NCI-H146 (cell line): Measurements from ENCODE around the gene ARHGEF3.
A peak's percentile ranks its signal among the peaks of the same experiment; 100 is the strongest.

Source experiments
- DNase-seq: peaks from one replicate; lab custom pipeline; 2025; lab: John Stamatoyannopoulos, UW

The ARHGEF3 gene, protein sequence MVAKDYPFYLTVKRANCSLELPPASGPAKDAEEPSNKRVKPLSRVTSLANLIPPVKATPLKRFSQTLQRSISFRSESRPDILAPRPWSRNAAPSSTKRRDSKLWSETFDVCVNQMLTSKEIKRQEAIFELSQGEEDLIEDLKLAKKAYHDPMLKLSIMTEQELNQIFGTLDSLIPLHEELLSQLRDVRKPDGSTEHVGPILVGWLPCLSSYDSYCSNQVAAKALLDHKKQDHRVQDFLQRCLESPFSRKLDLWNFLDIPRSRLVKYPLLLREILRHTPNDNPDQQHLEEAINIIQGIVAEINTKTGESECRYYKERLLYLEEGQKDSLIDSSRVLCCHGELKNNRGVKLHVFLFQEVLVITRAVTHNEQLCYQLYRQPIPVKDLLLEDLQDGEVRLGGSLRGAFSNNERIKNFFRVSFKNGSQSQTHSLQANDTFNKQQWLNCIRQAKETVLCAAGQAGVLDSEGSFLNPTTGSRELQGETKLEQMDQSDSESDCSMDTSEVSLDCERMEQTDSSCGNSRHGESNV

GRCh38 chr3:56801662-56802377 lies at the start of gene ARHGEF3:
ARHGEF3 (minus strand) TSS chr3:56801949; CDS start chr3:56801798, 151 bp downstream.
- DNase-seq = peak; percentile 73

DNA sequence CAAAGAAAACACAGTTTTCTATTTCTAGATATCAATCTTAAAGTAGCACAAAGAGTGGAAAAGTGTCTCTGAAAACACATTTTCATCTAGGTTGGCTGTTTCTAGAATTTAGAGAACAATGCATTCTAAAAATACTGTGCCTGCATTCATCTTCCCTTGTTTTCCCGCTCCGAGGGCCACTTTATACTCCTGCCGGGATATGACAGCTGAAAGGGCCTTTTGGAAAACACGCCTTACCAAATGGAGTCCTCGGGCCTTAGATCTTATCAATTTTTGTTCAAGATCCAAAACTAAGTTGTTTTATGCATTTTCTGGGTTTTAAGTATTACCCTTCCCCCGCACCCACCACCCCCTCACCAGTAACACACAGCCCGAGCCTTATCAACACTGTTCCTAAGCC lies 47.9 kb upstream of the ARHGEF3 start:
- no peak for DNase-seq

GRCh38 chr3:56845505-56845904 lies 43.8 kb upstream of the ARHGEF3 start:
- DNase-seq = peak; percentile 3

DNA sequence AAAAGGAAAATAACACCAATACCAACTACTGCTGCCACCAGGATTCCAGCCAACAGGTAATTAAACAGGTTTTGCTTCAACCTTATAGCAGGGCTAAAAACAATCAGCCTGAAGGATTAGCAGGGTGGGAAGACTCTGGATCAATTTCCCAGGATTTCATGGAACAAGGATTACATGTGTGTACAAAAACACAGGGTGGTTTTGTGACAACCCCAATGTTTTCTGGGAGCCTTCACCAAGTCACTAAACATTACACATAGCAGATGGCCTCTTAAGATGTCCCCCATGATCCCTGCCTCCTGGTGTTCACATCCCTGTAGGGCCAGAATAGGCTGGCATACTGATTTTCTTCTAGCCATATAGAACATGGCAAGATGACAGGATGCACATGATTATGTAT lies 42.8 kb upstream of the ARHGEF3 start:
- DNase-seq = no peak

- no peak for DNase-seq
Observed at GRCh38 chr3:56839784-56840715, 38.3 kb upstream of the ARHGEF3 start.

DNA sequence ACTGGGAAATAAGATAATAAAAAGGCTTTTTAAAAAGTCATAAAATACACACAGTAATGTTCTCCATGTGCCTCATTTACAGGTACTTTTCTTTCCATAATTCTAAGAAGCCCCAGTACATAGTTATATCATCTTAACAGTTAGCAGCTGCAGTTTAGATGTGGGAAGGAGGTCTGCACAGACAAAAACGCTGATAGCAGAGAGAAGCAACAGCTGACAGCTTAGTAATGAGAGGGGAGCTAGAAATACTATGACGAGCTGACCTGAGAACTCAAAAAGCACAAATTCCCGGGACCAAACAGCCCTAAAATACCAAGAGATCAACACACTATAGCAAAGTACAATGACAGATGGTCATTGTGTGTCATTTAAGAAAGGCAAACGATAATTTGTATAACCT lies 36.7 kb upstream of the ARHGEF3 start:
- DNase-seq = no peak

DNA sequence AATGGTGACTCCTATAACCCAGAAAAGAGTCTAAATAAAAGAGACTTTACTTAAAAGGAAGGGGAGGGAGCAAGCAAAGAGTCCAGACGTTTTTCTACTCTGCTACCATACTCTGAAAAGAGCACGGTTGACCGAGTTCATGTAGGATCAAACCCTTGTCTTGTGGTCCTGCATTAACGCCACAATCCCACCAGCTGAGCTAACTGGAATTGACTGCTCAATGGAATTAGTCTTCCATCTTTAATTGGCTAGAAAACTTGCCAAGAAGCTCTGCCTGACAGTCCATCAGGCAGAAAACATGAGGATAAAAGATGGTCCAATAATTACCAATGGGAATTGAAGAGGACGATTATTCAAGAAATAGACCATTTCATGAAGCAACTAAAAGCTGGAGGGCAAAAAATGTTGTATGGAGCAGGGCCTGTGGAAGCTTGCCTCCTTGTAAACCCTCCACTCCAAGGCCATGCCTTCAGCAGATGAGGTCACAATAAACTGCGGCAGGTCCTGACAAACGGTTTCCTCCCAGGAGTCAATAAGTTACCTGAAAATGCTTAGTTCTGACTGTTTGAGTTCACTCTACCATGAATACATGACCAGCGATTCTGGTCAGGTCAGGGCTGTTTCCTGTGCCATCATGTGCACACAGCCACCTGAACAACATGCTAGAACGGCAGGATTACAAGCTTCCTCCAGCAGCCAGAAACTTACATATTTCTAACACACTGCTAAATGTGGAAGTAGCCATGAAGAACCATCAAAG lies 35.6 kb upstream of the ARHGEF3 start:
- no peak for DNase-seq

GRCh38 chr3:56836276-56837163 lies 34.8 kb upstream of the ARHGEF3 start:
- no peak for DNase-seq

DNA sequence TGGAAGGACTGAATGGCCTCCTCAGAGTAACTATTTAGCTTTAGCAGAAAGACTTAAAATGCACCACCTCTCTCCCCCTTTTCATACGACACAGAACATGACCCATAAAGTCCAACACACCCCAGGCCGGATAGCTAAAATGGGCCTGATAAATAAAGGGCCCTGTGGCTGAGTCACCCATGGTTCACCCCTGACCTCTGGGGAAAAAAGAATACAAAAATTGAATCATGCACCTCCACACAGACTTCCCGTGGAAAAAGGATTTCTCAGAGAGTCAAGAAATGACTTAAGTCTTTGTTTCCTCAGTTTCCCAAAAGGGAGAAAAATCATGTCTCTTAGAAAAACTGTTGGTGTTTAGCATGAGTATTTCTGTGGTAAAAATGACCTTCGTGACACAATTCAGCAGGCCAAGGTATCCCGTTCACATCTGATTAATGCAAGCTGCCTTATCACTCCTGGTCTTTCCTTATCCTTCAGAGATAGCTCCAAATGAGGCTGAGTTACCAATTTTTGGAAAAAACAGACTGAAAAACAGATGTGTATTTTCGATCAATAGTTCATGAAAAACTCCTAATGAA lies 34.0 kb upstream of the ARHGEF3 start:
- DNase-seq = no peak

DNA sequence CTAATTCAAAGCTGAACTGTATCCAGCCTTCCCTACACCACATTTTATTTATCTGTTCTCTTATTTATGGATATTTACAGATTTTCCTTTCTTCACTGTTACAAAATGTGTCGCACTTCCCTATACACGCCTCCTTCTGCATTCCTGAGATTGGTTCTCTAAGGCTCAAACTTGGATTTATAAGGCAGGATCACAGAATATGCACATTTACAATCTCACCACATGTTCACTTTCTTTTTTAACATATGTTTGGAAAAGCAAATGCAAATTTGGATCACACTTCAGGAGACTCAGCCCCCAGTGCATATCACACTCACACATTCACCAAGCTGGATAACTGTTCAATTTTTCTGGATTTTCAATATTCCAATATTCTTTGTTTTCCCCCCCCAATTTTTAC lies 31.8 kb upstream of the ARHGEF3 start:
- no peak for DNase-seq

DNA sequence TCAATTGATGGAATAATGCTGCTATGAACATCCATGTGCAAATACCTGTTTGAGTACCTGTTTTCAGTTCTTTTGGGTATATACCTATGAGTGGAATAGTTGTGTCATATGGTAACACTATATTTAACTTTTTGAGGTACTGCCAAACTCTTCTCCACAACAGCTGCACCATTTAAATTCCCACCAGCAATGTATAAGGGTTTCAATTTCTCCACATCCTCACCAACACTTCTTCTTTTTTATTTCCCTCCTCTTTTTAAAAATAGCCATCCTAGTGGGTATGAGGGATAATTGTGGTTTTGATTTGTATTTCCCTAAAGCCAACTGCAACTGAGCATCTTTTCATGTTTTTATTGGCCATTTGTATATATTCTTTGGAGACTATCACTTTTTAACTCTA lies 31.3 kb upstream of the ARHGEF3 start:
- no peak for DNase-seq

GRCh38 chr3:56831572-56831971 lies 29.8 kb upstream of the ARHGEF3 start:
- DNase-seq = no peak

DNA sequence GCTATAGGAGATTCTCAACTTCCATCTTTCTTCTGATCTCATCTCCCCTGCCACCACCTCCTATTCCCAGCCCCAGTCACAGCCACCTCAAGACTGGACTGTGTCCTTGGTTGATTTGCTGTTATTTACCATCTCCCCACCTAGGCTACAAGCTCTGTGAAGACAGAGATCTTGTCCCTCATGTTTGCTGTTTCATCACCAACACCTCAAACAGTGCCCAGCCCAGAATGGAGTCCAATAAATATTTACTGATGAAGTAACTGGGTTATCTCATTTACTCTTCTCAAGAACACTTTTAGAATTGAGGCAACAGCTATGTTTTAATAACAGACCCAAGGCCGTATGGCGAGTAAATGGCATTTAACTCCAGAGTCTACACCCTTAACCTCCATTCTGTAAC lies 29.1 kb upstream of the ARHGEF3 start:
- DNase-seq = no peak

GRCh38 chr3:56829533-56829932 lies 27.8 kb upstream of the ARHGEF3 start:
- DNase-seq = no peak

GRCh38 chr3:56826831-56827722 lies 25.3 kb upstream of the ARHGEF3 start:
- DNase-seq = no peak

DNA sequence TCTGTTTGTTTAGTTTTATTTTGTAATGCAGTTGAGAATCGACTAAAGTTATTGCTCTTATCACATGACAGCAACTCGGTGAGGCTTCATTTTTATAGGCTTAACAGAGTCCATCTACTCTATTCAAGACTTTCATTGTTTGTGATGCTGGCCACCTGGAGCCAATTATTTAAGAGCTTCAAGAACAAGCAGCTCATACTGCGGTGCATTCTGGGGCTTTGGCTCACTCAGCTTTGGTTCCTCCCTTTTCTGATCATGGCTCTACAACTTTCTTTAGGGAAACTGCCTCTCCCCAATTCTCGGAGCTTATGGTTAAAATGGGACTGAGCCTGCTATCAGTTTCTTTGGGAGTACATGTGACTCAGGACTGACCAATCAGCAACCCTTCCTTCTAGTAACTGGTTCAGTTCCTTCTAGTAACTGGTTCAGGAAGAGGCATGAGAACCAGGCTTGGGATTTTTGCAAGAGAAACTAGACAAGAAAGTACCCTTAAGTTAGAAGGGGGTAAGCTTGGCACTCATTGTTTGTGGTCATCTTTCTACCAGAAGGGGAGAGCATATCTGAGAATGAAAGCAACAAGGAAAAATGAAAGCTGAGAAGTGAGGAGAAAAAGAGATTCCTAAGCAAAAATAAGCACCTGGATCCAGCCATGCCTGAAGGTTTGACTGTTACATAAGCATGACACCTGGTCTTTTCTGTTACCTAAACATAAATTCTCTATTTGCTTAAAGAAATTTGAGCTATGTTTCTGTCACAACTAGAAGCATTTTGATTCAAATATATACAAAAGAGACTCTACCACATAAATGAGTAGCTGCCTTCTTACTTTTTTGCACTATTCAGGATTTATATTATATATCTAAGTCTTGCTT lies 24.1 kb upstream of the ARHGEF3 start:
- peak; percentile 18 for DNase-seq

- DNase-seq = no peak
Observed at GRCh38 chr3:56823984-56824703, 22.4 kb upstream of the ARHGEF3 start.
